Measurements from ENCODE around the gene FKBP1C. TPM values are rescaled to one million over a fixed set of nuclear protein-coding genes. Genes with fewer than 3 reads are reported as not detected.
"Not testable (repeated sequence)": the region's sequence is repeated elsewhere in the genome, so short reads cannot be mapped to it uniquely, and the experiment has no call there.

The FKBP1C gene
- total RNA-seq, 2 experiments from 2014 or later, result 0.67 to 0.92 TPM

- H3K4me3 Mint-ChIP-seq; CTCF ChIA-PET; H3K9me3 Mint-ChIP-seq; H3K27ac Mint-ChIP-seq; H3K27me3 Mint-ChIP-seq; POLR2A ChIA-PET; DNase-seq; H3K36me3 Mint-ChIP-seq (ENCODE audit: low read depth); H3K4me1 Mint-ChIP-seq: not testable (repeated sequence)
Measured at GRCh38 chr6:63230027-63230426, 18.8 kb downstream of the FKBP1C start.

- H3K36me3 Mint-ChIP-seq (ENCODE audit: low read depth); H3K4me1 Mint-ChIP-seq; H3K9me3 Mint-ChIP-seq; CTCF ChIA-PET; POLR2A ChIA-PET; H3K27ac Mint-ChIP-seq; H3K27me3 Mint-ChIP-seq; DNase-seq; H3K4me3 Mint-ChIP-seq: not testable (repeated sequence)
Measured at GRCh38 chr6:63230511-63230910, 19.2 kb downstream of the FKBP1C start.

GRCh38 chr6:63236398-63236817, 25.1 kb downstream of the FKBP1C start:
- CTCF ChIA-PET, result no interaction called here
- Mint-ChIP-seq H3K27me3 (no peaks in the 10 kb centered on the region), H3K9me3 (peaks cover 3% of the 10 kb centered on the region), H3K36me3 (ENCODE audit: low read depth) (no peaks in the 10 kb centered on the region), H3K27ac (no peak overlapping the region), H3K4me3 (no peak overlapping the region), H3K4me1 (no peaks in the 10 kb centered on the region)
- DNase-seq, result no peak
- POLR2A ChIA-PET, result no interaction called here

GRCh38 chr6:63245420-63245819, 34.2 kb downstream of the FKBP1C start:
- H3K9me3 Mint-ChIP-seq, result no peaks in the 10 kb centered on the region
- no peaks in the 10 kb centered on the region for H3K4me1 Mint-ChIP-seq
- no peaks in the 10 kb centered on the region for H3K27me3 Mint-ChIP-seq
- CTCF ChIA-PET, result no interaction called here
- POLR2A ChIA-PET, result no interaction called here
- no peak overlapping the region for H3K4me3 Mint-ChIP-seq
- H3K27ac Mint-ChIP-seq, result no peak overlapping the region
- no peak for DNase-seq
- no peaks in the 10 kb centered on the region for H3K36me3 Mint-ChIP-seq (ENCODE audit: low read depth)

- Mint-ChIP-seq H3K36me3 (ENCODE audit: low read depth) (no peaks in the 10 kb centered on the region), H3K27ac (no peak overlapping the region), H3K27me3 (no peaks in the 10 kb centered on the region), H3K4me3 (no peak overlapping the region), H3K4me1 (no peaks in the 10 kb centered on the region), H3K9me3 (no peaks in the 10 kb centered on the region)
- ChIA-PET POLR2A (no interaction called here), CTCF (no interaction called here)
- DNase-seq, result no peak
Measured at GRCh38 chr6:63245909-63246308, 34.6 kb downstream of the FKBP1C start.

GRCh38 chr6:63246581-63246980, 35.3 kb downstream of the FKBP1C start:
- CTCF ChIA-PET, result no interaction called here
- Mint-ChIP-seq H3K4me3 (no peak overlapping the region), H3K27me3 (no peaks in the 10 kb centered on the region), H3K36me3 (ENCODE audit: low read depth) (no peaks in the 10 kb centered on the region), H3K4me1 (no peaks in the 10 kb centered on the region), H3K9me3 (no peaks in the 10 kb centered on the region), H3K27ac (no peak overlapping the region)
- POLR2A ChIA-PET, result no interaction called here
- DNase-seq, result no peak

GRCh38 chr6:63249875-63250482, 38.7 kb downstream of the FKBP1C start:
- DNase-seq, result no peak
- no peaks in the 10 kb centered on the region for H3K9me3 Mint-ChIP-seq
- H3K27ac Mint-ChIP-seq, result no peak overlapping the region
- no peak overlapping the region for H3K4me3 Mint-ChIP-seq
- no peaks in the 10 kb centered on the region for H3K36me3 Mint-ChIP-seq (ENCODE audit: low read depth)
- ChIA-PET POLR2A (no interaction called here), CTCF (no interaction called here)
- H3K4me1 Mint-ChIP-seq, result no peaks in the 10 kb centered on the region
- H3K27me3 Mint-ChIP-seq, result no peaks in the 10 kb centered on the region

GRCh38 chr6:63259153-63259552, 47.9 kb downstream of the FKBP1C start:
- no peak overlapping the region for H3K4me3 Mint-ChIP-seq
- no peaks in the 10 kb centered on the region for H3K36me3 Mint-ChIP-seq (ENCODE audit: low read depth)
- no peaks in the 10 kb centered on the region for H3K9me3 Mint-ChIP-seq
- ChIA-PET POLR2A (no interaction called here), CTCF (no interaction called here)
- DNase-seq, result no peak
- H3K4me1 Mint-ChIP-seq, result no peaks in the 10 kb centered on the region
- H3K27me3 Mint-ChIP-seq, result no peaks in the 10 kb centered on the region
- no peak overlapping the region for H3K27ac Mint-ChIP-seq

- CTCF ChIA-PET, result no interaction called here
- H3K4me1 Mint-ChIP-seq, result no peaks in the 10 kb centered on the region
- POLR2A ChIA-PET, result no interaction called here
- no peaks in the 10 kb centered on the region for H3K36me3 Mint-ChIP-seq (ENCODE audit: low read depth)
- H3K4me3 Mint-ChIP-seq, result no peak overlapping the region
- DNase-seq, result no peak
- H3K27ac Mint-ChIP-seq, result no peak overlapping the region
- no peaks in the 10 kb centered on the region for H3K27me3 Mint-ChIP-seq
- no peaks in the 10 kb centered on the region for H3K9me3 Mint-ChIP-seq
Measured at GRCh38 chr6:63261820-63262219, 50.6 kb downstream of the FKBP1C start.

Other genes starting within 250 kb of the FKBP1C start
- not detected for gene LGSN, start 108.5 kb downstream of the FKBP1C start, total RNA-seq